ENCODE measurements around the gene RIF1.

DNA sequence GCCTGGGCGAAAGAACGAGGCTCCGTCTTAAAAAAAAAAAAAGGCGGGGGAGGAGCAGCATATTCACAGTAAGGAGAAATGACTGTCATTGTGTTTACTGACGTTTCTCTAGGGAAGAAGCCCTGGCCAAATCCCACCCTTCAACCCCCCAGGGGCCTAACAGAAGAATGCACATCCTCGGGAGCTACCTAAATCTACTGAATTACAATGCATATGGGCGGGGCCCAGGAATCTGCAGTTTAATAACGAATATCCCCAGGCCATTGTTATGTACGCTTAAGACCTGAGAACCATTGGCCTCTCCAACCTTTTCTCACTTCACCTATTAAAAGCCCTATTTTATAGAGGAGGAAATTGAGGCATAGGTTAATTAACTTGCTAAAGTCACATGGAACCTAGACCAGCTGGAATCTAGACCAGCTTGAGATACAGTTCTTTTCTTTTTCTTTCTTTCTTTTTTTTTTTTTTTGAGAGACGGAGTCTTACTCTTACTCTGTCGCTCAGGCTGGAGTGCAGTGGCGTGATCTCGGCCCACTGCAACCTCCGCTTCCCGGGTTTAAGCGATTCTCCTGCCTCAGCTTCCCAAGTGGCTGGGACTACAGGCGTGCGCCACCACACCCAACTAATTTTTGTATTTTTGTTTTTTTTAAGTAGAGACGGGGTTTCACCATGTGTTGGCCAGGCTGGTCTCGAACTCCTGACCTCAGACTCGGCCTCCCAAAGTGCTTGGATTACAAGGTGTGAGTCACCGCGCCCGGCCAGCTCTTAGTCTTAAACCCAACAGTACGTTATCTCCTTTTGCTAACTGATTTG, 708 bp upstream of the RIF1 start:
- TF ChIP-seq CTCF (conservative IDR thresholded peaks at IDR 0.05; ENCODE audit: low read depth, low read length) (no peak), EZH2 (IDR thresholded peaks at IDR 0.05; ENCODE audit: low read length, unreplicated experiment) (no peak), EZH2phosphoT487 (IDR thresholded peaks at IDR 0.05; ENCODE audit: borderline replicate concordance, low read length) (no peak)

Measured in PC-3 (cell line).